ENCODE results near the gene TRPV4. TPM values are rescaled to one million over a fixed set of nuclear protein-coding genes. Genes with fewer than 3 reads are reported as not detected.

TRPV4 gene
- total RNA-seq, 2 donors from 2014 or later = 2.0 to 5.7 TPM

- Histone ChIP-seq H3K9me3 (no peaks in the 10 kb centered on the region), H3K4me1 (ENCODE audit: control insufficient read depth in 1 of 2, low read depth in 2 of 2) (no peaks in the 10 kb centered on the region), H3K4me3 (no peak overlapping the region), H3K27me3 (replicated peaks; ENCODE audit: insufficient read depth) (no peaks in the 10 kb centered on the region), H3K27ac (no peak overlapping the region), H3K36me3 (no peaks in the 10 kb centered on the region)
- DNase-seq (ENCODE audit: low spot score) (no peak), ATAC-seq (ENCODE audit: insufficient number of reproducible peaks, low FRiP score, low read depth) (no peak)
- no peak for TF ChIP-seq CTCF (IDR thresholded peaks at IDR 0.05)
Observed at GRCh38 chr12:109744986-109745942, 87.9 kb downstream of the TRPV4 start.

- H3K9me3 ChIP-seq = no peaks in the 10 kb centered on the region
- no peak for TF ChIP-seq CTCF (IDR thresholded peaks at IDR 0.05)
- no peak overlapping the region for H3K4me3 ChIP-seq
- ATAC-seq (ENCODE audit: insufficient number of reproducible peaks, low FRiP score, low read depth) = no peak
- H3K36me3 ChIP-seq = no peaks in the 10 kb centered on the region
- H3K4me1 ChIP-seq (ENCODE audit: control insufficient read depth in 1 of 2, low read depth in 2 of 2) = no peaks in the 10 kb centered on the region
- no peak overlapping the region for H3K27ac ChIP-seq
- no peak for DNase-seq (ENCODE audit: low spot score)
- H3K27me3 ChIP-seq (replicated peaks; ENCODE audit: insufficient read depth) = no peaks in the 10 kb centered on the region
Observed at GRCh38 chr12:109744026-109744425, 89.2 kb downstream of the TRPV4 start.

GRCh38 chr12:109743076-109743910 is 89.9 kb downstream of the TRPV4 start:
- no peak for TF ChIP-seq CTCF (IDR thresholded peaks at IDR 0.05)
- DNase-seq (ENCODE audit: low spot score) = no peak
- H3K4me3 ChIP-seq = no peak overlapping the region
- H3K27ac ChIP-seq = no peak overlapping the region
- H3K9me3 ChIP-seq = no peaks in the 10 kb centered on the region
- H3K4me1 ChIP-seq (ENCODE audit: control insufficient read depth in 1 of 2, low read depth in 2 of 2) = no peaks in the 10 kb centered on the region
- H3K27me3 ChIP-seq (replicated peaks; ENCODE audit: insufficient read depth) = no peaks in the 10 kb centered on the region
- no peaks in the 10 kb centered on the region for H3K36me3 ChIP-seq
- ATAC-seq (ENCODE audit: insufficient number of reproducible peaks, low FRiP score, low read depth) = no peak

- DNase-seq (ENCODE audit: low spot score) (no peak), ATAC-seq (ENCODE audit: insufficient number of reproducible peaks, low FRiP score, low read depth) (no peak)
- H3K36me3 ChIP-seq = no peaks in the 10 kb centered on the region
- H3K4me3 ChIP-seq = no peak overlapping the region
- H3K9me3 ChIP-seq = no peaks in the 10 kb centered on the region
- TF ChIP-seq CTCF (IDR thresholded peaks at IDR 0.05) = no peak
- H3K27ac ChIP-seq = no peak overlapping the region
- H3K27me3 ChIP-seq (replicated peaks; ENCODE audit: insufficient read depth) = peaks cover 2% of the 10 kb centered on the region
- H3K4me1 ChIP-seq (ENCODE audit: control insufficient read depth in 1 of 2, low read depth in 2 of 2) = no peaks in the 10 kb centered on the region
Observed at GRCh38 chr12:109741970-109742703, 91.1 kb downstream of the TRPV4 start.
